Jurkat, Clone E6-1 (cell line): ENCODE data around the gene CFH.
A peak's percentile ranks its signal among the peaks of the same experiment; 100 is the strongest.
"Not testable (repeated sequence)": the region's sequence is repeated elsewhere in the genome, so short reads cannot be mapped to it uniquely, and the experiment has no call there.

Source experiments
- DNase-seq: peaks from one replicate; pipeline ENCODE4 v3.0.0-alpha.2; 2011; ENCODE audit warnings: low read depth, low spot score
- H3K4me3 ChIP-seq: 2 replicates; pipeline ENCODE4 v1.5.1; 2011; ENCODE audit warnings: mild to moderate bottlenecking, low read length, control low read depth, moderate library complexity

Gene CFH

DNA sequence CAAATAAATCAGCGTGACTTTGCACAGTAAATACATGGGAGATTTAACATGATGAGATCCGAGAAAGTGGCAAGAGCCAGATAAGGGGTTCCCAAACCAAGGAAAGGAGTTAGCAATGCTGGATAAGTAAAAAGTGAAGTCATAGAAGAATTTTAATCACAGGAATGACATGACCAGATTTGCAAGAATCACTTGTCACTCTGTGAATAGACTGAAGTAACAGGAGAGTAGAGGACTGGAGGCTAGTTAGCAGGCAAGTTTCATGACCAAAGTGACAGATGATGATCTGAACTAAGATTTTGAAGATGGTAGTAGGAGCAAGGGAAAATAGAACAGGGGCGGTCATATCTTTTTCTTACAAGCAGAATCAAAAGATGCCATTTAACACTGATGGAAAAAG, 8.4 kb downstream of the CFH start:
- no peak overlapping the region for H3K4me3 ChIP-seq
- DNase-seq, result no peak

- peak; percentile 23 for DNase-seq
- H3K4me3 ChIP-seq, result no peak overlapping the region
These were observed 9.0 kb downstream of the CFH start for GRCh38 chr1:196660852-196661251.

DNA sequence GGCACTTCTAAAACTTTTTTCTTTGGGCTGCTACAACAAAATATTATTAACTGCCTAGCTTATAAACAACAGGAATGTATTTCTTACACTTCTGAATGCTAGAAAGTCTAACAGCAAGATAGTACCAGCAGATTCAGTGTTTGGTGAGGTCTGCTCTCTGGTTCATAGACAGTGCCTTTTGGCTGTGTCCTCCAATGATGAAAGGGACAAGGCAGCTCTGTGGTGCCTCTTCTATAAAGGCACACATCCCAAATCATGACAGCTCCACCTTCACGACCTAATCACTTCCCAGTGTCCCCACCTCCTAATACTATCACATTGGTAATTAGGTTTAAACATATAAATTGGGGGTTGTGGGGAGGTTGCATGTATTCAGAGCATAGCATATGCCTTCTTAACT, 9.5 kb downstream of the CFH start:
- no peak for DNase-seq
- no peak overlapping the region for H3K4me3 ChIP-seq

GRCh38 chr1:196667131-196667530, 15.3 kb downstream of the CFH start:
- no peak for DNase-seq
- no peak overlapping the region for H3K4me3 ChIP-seq

DNA sequence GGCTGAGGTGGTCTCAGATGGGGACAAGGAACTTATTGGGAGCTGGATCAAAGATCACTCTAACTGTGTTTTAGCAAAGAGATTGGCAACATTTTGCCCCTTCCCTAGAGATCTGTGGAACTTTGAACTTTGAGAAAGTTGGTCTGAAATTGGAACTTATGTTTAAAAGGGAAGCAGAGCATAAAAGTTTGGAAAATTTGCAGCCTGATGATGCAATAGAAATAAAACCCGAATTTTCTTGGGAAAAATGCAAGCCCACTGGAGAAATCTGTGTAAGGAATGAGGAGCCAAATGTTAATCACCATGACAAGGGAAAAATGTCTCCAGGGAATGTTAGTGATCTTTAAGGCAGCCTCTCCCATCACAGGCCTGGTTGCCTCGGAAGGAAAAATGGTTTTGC, 17.2 kb downstream of the CFH start:
- no peak overlapping the region for H3K4me3 ChIP-seq
- no peak for DNase-seq

- no peak for DNase-seq
- no peak overlapping the region for H3K4me3 ChIP-seq
These were observed 17.9 kb downstream of the CFH start for GRCh38 chr1:196669693-196670092.

DNA sequence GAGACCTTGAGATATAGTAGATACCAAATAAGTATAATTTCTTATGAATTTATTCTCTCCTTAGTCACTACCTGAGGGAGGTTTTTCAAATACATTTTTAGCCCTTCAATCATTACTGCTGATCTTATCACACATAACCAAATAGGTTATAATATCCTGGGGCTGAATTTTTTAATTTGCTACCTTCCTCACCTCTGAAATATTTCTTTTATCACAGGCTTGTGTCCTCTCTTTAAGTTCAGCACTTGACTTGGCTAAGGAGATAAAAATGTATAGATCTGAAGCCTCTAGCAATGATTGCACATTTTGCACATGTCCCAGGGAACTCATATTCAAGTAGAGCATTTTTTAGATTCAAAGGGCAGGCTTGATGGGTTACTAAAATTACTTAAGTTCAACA, 23.1 kb downstream of the CFH start:
- H3K4me3 ChIP-seq, result no peak overlapping the region
- no peak for DNase-seq

DNA sequence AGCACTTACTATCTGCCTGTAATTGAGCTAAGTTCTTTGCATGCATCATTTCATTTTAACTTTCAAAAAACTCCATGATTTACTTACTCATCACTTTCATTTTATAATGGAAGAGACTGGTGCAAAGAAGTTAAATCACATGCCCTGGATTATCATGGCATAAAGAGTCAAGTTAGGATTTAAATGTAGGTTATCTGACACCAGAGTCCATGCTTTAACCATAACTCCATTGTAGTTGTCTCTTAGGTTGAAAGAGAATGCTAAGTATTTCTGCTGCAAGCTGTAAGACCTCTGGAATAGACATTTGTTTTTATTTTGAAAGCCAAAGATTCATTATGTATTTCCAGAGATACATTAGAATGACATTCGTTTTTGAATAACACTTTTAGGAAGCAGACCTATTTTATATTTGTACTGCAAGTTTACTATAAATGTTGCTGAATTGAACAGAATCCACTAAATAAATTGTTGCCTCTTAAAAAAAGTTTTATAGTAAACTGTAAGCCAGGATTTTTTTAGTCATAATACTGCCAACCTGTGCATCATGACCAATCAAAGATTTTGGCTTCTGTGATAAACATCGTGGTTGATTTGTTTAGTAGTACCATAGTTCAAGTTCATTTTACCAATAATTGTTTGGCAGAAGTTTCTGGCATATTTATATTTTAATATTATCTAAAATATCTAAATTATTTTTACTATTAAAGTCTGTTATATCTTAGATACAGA, 26.1 kb downstream of the CFH start:
- DNase-seq, result no peak

DNA sequence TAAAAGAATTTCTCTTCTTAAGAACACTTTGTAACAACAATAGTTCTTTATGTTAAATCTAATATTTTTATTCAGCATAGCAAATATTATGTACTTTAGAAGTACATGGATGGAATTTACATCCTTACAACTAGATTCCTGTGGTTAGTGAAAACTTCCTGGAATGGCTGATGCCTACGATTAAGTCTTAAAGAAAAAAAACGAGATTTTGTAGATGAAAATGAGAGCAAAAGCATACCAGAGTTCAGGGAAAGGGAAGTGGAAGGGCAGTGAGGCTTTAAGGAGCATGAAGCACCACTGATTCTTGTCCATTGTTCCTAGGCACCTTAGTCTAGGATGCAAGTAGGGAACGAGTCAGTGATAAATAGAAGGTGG, 26.7 kb downstream of the CFH start:
- DNase-seq, result no peak
- H3K4me3 ChIP-seq, result no peak overlapping the region

More for the DNA sequence above, 26.1 kb downstream of the CFH start:
- no peak overlapping the region for H3K4me3 ChIP-seq

DNA sequence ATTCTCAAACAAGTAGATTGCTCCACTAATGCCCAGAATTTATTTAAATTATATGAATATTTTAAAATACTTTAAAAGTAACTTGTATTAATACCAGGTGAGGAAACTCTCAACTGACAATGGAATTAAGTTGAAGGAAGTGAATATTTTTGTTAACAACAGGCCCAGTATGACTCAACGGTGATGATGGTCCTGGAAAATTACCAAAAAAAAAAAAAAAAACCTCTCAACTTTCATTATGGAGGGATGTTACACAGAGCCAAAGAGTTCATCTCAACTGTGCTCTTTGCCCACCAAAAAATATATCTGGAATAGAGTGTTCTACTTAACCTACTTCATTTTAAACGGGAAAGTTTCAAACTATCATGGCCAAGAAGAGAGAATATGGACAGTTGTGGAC, 28.3 kb downstream of the CFH start:
- DNase-seq, result no peak
- no peak overlapping the region for H3K4me3 ChIP-seq

DNA sequence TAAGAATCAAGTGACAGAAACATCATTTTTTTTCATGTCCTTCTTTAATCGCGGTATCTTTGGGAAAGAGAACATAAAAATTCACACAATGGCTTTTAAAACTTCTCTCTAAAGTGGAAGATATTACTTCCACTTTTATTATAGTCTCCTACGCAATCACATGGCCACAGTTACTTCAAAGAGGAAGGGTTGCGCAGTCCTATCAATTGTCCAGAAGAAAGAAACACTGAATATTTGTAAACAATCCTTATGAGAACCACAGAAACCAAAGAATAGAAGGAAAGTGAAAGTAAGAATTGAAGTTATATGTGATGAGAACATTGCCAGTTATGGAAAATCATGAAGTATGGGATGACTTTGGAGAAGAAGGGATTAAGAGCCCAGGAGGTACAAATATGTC, 32.6 kb downstream of the CFH start:
- no peak for DNase-seq
- no peak overlapping the region for H3K4me3 ChIP-seq

DNA sequence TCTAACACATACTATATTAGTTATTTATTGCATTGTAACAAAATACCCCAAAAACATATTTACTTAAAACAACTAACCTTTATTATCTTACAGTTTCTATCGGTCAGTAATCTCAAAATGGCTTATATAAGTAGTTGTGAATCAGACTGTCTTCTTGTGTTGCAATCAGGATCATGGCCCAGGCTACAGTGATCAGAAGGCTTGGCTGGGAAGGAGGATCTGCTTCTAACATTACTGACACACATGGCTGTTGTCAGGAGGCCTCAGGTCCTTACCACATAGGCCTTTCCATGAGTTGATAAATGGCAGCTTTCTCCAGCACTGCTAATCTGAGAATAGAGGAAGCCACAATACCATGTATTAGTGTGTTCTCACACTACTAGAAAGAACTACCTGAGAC, 33.7 kb downstream of the CFH start:
- H3K4me3 ChIP-seq, result no peak overlapping the region
- DNase-seq, result no peak

DNA sequence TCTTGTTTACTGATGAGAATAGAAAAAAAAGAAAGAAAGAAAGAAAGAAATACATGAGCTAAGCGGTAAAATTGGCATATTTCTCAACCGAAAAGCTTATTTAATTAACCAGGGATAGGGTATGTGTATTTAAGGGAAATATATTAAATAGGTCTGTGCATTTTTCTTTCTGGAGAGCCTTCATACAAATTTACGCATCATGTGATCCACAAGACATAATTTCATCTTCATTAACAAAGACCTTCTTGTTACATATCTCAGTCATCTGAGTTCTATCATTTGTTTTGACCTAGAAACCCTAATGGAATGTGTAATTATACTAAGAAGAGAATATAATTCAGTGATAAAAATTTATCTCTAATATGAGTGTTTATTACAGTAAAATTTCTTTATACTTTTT, 37.2 kb downstream of the CFH start:
- DNase-seq, result no peak
- H3K4me3 ChIP-seq, result no peak overlapping the region

- DNase-seq, result no peak
- H3K4me3 ChIP-seq, result no peak overlapping the region
These were observed 38.7 kb downstream of the CFH start for GRCh38 chr1:196690582-196690981.

GRCh38 chr1:196698993-196699392, 47.1 kb downstream of the CFH start:
- no peak for DNase-seq
- H3K4me3 ChIP-seq, result no peak overlapping the region

- no peak overlapping the region for H3K4me3 ChIP-seq
- no peak for DNase-seq
These were observed 49.3 kb downstream of the CFH start for GRCh38 chr1:196701144-196701543.

GRCh38 chr1:196709892-196710291, 58.0 kb downstream of the CFH start:
- not testable (repeated sequence) for H3K4me3 ChIP-seq, DNase-seq

- no peak for DNase-seq
- H3K4me3 ChIP-seq, result no peak overlapping the region
These were observed 66.0 kb downstream of the CFH start for GRCh38 chr1:196717868-196718267.

- no peak overlapping the region for H3K4me3 ChIP-seq
- DNase-seq, result peak; percentile 29
These were observed 71.7 kb downstream of the CFH start for GRCh38 chr1:196723325-196724185.

GRCh38 chr1:196732526-196732925, 80.7 kb downstream of the CFH start:
- DNase-seq, result no peak
- no peak overlapping the region for H3K4me3 ChIP-seq
